BLaER1 treated with 17β-estradiol and CSF1 and Interleukin-3, amounts not matched to agents 10 nM and 100 nM (cell line): Measurements from ENCODE around the gene DESI1.
A peak's percentile ranks its signal among the peaks of the same experiment; 100 is the strongest.

ENCODE experiments used
- H3K27ac ChIP-seq, 11 experiments: shearing (Covaris generic); formaldehyde crosslinking; 2 replicates each; pipeline ENCODE4 v1.8.1; 2022
- H3K27me3 ChIP-seq, 11 experiments: shearing (Covaris generic); formaldehyde crosslinking; 2 replicates each; pipeline ENCODE4 v1.8.1; 2022
- H3K36me3 ChIP-seq, 11 experiments: shearing (Covaris generic); formaldehyde crosslinking; 2 replicates each; pipeline ENCODE4 v1.8.1; 2022
- H3K4me1 ChIP-seq, 10 experiments: shearing (Covaris generic); formaldehyde crosslinking; 2 replicates each; pipeline ENCODE4 v1.8.1; 2022
- H3K4me2 ChIP-seq, 11 experiments: shearing (Covaris generic); formaldehyde crosslinking; 2 replicates each; pipeline ENCODE4 v1.8.1; 2022
- H3K4me3 ChIP-seq, 10 experiments: shearing (Covaris generic); formaldehyde crosslinking; 2 replicates each; pipeline ENCODE4 v1.8.1; 2022
- H3K9ac ChIP-seq, 11 experiments: shearing (Covaris generic); formaldehyde crosslinking; 2 replicates each; pipeline ENCODE4 v1.8.1; 2022
- H3K9me3 ChIP-seq, 11 experiments: shearing (Covaris generic); formaldehyde crosslinking; replicated peaks in 1 of 11; 2 replicates each; pipeline ENCODE4 v1.8.1; 2022
- H4K20me1 ChIP-seq, 11 experiments: shearing (Covaris generic); formaldehyde crosslinking; 2 replicates each; pipeline ENCODE4 v1.8.1; 2022
- Cebpa-rat ChIP-seq, 11 experiments: shearing (Covaris generic); IDR thresholded peaks; 2 replicates each; pipeline ENCODE4 v1.8.1; 2022

Gene DESI1

GRCh38 chr22:41556561-41556960 lies 64.3 kb downstream of the DESI1 start:
- H3K4me2 ChIP-seq: peak overlapping the region; percentile 75 to 95 (median 87); a peak in 21 of 22 replicates
- peak overlapping the region in 10 of 11 experiments; percentile 14 to 79 (median 70); a peak in 17 of 22 replicates for H3K9ac ChIP-seq

DNA sequence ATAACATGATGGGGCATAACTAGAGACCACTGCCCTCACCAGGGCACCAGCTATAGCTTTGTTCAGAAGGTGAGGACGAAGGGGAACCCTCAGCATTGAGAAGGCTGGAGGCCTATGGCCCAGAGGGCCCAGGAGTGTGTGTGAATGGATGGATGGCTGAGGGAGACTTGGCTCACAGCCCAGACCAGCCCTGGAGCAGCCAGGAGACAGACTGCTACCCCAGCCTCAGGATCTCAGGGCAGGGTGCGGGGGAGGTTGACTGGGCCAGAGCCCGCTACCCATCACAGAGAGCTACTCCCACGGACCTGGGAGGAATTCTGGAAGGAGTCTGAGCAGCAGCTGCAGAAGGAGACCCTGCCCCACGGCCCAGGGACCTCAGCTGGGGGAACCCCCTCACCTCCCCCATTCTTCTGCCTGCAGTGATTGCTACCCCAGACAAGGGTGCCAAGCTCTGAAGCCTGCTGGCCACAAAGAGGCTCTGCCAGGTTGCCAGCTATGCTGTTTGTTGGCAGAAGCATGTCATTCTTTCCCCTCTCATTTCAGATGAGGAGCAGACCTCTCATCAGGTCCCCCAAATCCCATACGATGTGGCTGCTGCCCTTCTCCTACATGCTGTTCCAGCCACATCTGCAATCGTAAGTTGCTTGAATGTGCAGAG lies 65.4 kb downstream of the DESI1 start:
- no peaks in the 10 kb centered on the region for H3K9me3 ChIP-seq
- peaks cover 15 to 28% (median 23%) of the 10 kb centered on the region in 10 experiments for H3K4me1 ChIP-seq
- H3K27me3 ChIP-seq: peaks cover 0 to 4% (median 0%) of the 10 kb centered on the region in 11 experiments; a peak in 2 of 22 replicates
- no peak overlapping the region for H3K4me3 ChIP-seq
- no peaks in the 10 kb centered on the region for H3K36me3 ChIP-seq
- no peaks in the 10 kb centered on the region for H4K20me1 ChIP-seq
- 0 out of 22 replicates have a peak overlapping the region, but pooled peaks of 2 of the 11 experiments have one; percentile 13 to 17 for H3K4me2 ChIP-seq
- peak overlapping the region in 1 of 11 experiments; percentile 14; a peak in 1 of 22 replicates for H3K9ac ChIP-seq
- 0 out of 22 replicates have a peak overlapping the region, but pooled peaks of 1 of the 11 experiments have one; percentile 36 for H3K27ac ChIP-seq
- no peak for TF ChIP-seq Cebpa-rat (IDR thresholded peaks at IDR 0.05)

More at GRCh38 chr22:41556561-41556960, 64.3 kb downstream of the DESI1 start:
- Histone ChIP-seq H3K9me3 (no peaks in the 10 kb centered on the region), H3K4me3 (no peak overlapping the region), H4K20me1 (peaks cover 0 to 6% (median 0%) of the 10 kb centered on the region in 11 experiments; a peak in 2 of 22 replicates), H3K27ac (peak overlapping the region in 9 of 11 experiments; percentile 62 to 87 (median 78); a peak in 17 of 22 replicates), H3K4me1 (peaks cover 15 to 34% (median 26%) of the 10 kb centered on the region in 10 experiments), H3K36me3 (no peaks in the 10 kb centered on the region), H3K27me3 (peaks cover 0 to 14% (median 10%) of the 10 kb centered on the region in 11 experiments; a peak in 19 of 22 replicates)
- no peak for TF ChIP-seq Cebpa-rat (IDR thresholded peaks at IDR 0.05)

DNA sequence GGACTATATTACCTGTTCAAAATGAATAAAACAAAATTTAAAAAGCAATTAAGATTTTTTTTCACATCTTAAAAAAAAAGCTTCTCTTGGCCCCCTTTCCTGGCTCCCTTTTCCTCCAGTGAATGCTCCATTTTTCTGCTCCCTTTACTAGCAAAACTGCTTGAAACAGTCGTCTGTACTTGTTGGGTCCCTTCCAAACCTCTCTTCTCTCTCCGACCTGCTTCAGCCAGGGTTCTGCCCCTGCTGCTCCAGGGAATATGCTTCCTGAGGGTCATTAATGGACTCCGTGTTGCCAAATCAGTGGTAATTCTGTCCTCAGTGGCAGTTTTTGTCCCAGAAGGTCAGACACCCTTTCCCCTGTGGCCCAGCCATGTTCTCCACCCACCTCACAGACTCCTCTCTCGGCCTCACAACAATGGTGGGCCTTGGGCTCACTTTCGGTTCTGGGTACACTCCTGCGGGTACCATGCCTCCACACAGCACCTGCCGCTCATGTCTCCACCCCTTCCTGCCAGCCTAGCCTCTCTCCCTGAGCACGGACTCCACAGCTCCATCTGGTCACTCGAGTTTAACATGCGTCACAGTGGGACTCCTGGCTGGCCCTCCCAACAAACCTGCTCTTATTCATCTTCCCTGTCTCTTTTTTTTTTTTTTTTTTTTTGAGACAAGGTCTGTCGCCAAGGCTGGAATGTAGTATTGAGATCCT lies 68.8 kb downstream of the DESI1 start:
- H3K4me2 ChIP-seq: no peak overlapping the region
- no peak overlapping the region for H3K27ac ChIP-seq

DNA sequence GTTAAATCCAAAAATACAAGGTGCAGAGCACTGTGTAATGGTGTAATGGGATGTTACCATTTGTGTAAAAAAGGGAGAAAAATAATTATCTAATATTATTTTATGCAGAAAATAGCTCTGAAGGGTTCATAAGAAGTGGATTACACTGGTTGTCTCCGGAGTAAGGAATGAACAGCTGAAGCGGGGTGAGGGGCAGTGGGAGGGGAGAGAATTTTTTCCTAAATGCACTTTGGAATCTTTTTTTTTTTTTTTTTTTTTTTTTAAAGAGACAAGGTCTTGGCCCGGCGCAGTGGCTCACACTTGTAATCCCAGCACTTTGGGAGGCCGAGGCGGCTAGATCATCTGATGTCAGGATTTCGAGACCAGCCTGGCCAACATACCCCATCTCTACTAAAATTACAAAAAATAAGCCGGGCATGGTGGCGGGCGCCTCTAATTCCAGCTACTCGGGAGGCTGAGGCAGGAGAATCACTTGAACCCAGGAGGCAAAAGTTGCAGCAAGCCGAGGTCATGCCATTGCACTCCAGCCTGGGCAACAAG lies 69.8 kb downstream of the DESI1 start:
- H3K4me2 ChIP-seq: no peak overlapping the region
- H3K4me3 ChIP-seq: no peak overlapping the region
- TF ChIP-seq Cebpa-rat (IDR thresholded peaks at IDR 0.05): no peak
- H4K20me1 ChIP-seq: no peaks in the 10 kb centered on the region
- H3K27me3 ChIP-seq: no peaks in the 10 kb centered on the region
- H3K36me3 ChIP-seq: no peaks in the 10 kb centered on the region
- H3K4me1 ChIP-seq: peaks cover 0 to 7% (median 0%) of the 10 kb centered on the region in 10 experiments; a peak in 3 of 20 replicates
- H3K27ac ChIP-seq: no peak overlapping the region
- no peaks in the 10 kb centered on the region for H3K9me3 ChIP-seq
- no peak overlapping the region for H3K9ac ChIP-seq

More for the DNA sequence above, 68.8 kb downstream of the DESI1 start:
- Histone ChIP-seq H3K4me1 (peaks cover 6 to 16% (median 9%) of the 10 kb centered on the region in 10 experiments), H3K36me3 (no peaks in the 10 kb centered on the region), H3K9ac (no peak overlapping the region), H3K27me3 (no peaks in the 10 kb centered on the region), H3K9me3 (no peaks in the 10 kb centered on the region), H4K20me1 (no peaks in the 10 kb centered on the region), H3K4me3 (no peak overlapping the region)
- TF ChIP-seq Cebpa-rat (IDR thresholded peaks at IDR 0.05): no peak

- no peak overlapping the region for H3K9ac ChIP-seq
- no peak overlapping the region for H3K4me2 ChIP-seq
- TF ChIP-seq Cebpa-rat (IDR thresholded peaks at IDR 0.05): no peak
These were observed 72.0 kb downstream of the DESI1 start for GRCh38 chr22:41548830-41549211.

More at GRCh38 chr22:41548830-41549211, 72.0 kb downstream of the DESI1 start:
- no peak overlapping the region for H3K27ac ChIP-seq
- H3K4me1 ChIP-seq: peaks cover 0 to 9% (median 7%) of the 10 kb centered on the region in 10 experiments; a peak in 16 of 20 replicates
- H3K36me3 ChIP-seq: no peaks in the 10 kb centered on the region
- H3K27me3 ChIP-seq: no peaks in the 10 kb centered on the region
- H3K4me3 ChIP-seq: no peak overlapping the region
- H3K9me3 ChIP-seq: no peaks in the 10 kb centered on the region
- H4K20me1 ChIP-seq: peaks cover 0 to 2% (median 0%) of the 10 kb centered on the region in 11 experiments; a peak in 7 of 22 replicates
